Tibial nerve (tissue), 4 donors: ENCODE data around the gene UPK3A.

Experiments
- CTCF ChIP-seq, 5 experiments: fragments of 200-600 bp in 3 of 5; fragments of 450-650 bp in 2 of 5; sonication (generic) in 3 of 5; IDR thresholded peaks; one replicate each; pipeline ENCODE4 v1.5.1; 2016 to 2019; ENCODE audit warnings: antibody characterized with exemption in 5 of 5, mild to moderate bottlenecking in 3 of 5, moderate library complexity in 2 of 5
- EP300 ChIP-seq, 2 donors: sonication (generic); formaldehyde crosslinking; IDR thresholded peaks; one replicate each; pipeline ENCODE4 v1.6.1; 2017; ENCODE audit warnings: antibody characterized with exemption in 2 of 2, mild to moderate bottlenecking in 1 of 2

- TF ChIP-seq CTCF (IDR thresholded peaks at IDR 0.05) (no peak), EP300 (IDR thresholded peaks at IDR 0.05) (no peak)
These were observed 32.9 kb upstream of the UPK3A start for GRCh38 chr22:45251825-45252224.
